B cell (primary cell): Measurements from ENCODE around the gene R3HDM4. TPM values are rescaled to one million over a fixed set of nuclear protein-coding genes. Genes with fewer than 3 reads are reported as not detected.

Source experiments
- ATAC-seq: fragments of 200-7000 bp; cut with Tn5 transposase; one replicate; pipeline ENCODE4 v1.10.0; 2021; ENCODE audit warnings: low read depth, mild to moderate bottlenecking, moderate number of reproducible peaks, moderate library complexity
- CTCF ChIA-PET: fragments of 350-600 bp; sonication (Branson Sonifier 250); formaldehyde crosslinking; loops from one replicate; lab custom pipeline; 2021; ENCODE audit warnings: antibody characterized with exemption, inconsistent platforms; lab: Charles Lee
- POLR2A ChIA-PET: fragments of 350-600 bp; sonication (Branson Sonifier 250); formaldehyde crosslinking; loops from one replicate; lab custom pipeline; 2021; ENCODE audit warnings: antibody characterized with exemption; lab: Charles Lee
- DNase-seq: peaks from one replicate; pipeline ENCODE4 v3.0.0; 2013
- H2AFZ ChIP-seq: 2 replicates; pipeline ENCODE4 v1.6.1; 2012; ENCODE audit warnings: mild to moderate bottlenecking, low read depth, low read length; ENCODE audit not compliant: insufficient read depth, poor library complexity, severe bottlenecking
- H3K27ac ChIP-seq, 2 donors: 1 replicate in 1 of 2; 2 replicates in 1 of 2; pipeline ENCODE4 v1.5.1; 2012 to 2013; ENCODE audit warnings: low read length in 2 of 2, mild to moderate bottlenecking in 2 of 2, moderate library complexity in 1 of 2
- H3K27me3 ChIP-seq, 4 experiments: fragments of 200-600 bp in 1 of 4; sonication (generic) in 1 of 4; replicated peaks in 1 of 4; 1 replicate in 2 of 4; 2 replicates in 2 of 4; pipeline versions ENCODE4 v1.6.1 to v1.7.0; 2013 to 2016; ENCODE audit warnings: low read length in 3 of 4, mild to moderate bottlenecking in 2 of 4, mixed read lengths in 1 of 4, moderate library complexity in 1 of 4; ENCODE audit not compliant: insufficient read depth in 4 of 4, control insufficient read depth in 3 of 4; ENCODE audit errors: control extremely low read depth in 1 of 4
- H3K36me3 ChIP-seq, 2 experiments: replicated peaks in 1 of 2; 1 replicate in 1 of 2; 2 replicates in 1 of 2; pipeline versions ENCODE4 v1.6.1 to v1.7.1; 2013; ENCODE audit warnings: low read length in 1 of 2; ENCODE audit not compliant: insufficient read depth in 2 of 2, control insufficient read depth in 1 of 2; ENCODE audit errors: control extremely low read depth in 1 of 2, extremely low read depth in 1 of 2
- H3K4me1 ChIP-seq, 2 donors: fragments of 200-600 bp in 1 of 2; sonication (generic) in 1 of 2; 1 replicate in 1 of 2; 2 replicates in 1 of 2; pipeline versions ENCODE4 v1.5.1 to v1.6.1; 2013 to 2017; ENCODE audit warnings: low read length in 2 of 2; ENCODE audit not compliant: control insufficient read depth in 2 of 2, insufficient read depth in 2 of 2
- H3K4me2 ChIP-seq: replicated peaks from 2 replicates; pipeline ENCODE3; 2012; ENCODE audit warnings: mild to moderate bottlenecking, low read depth, low read length; ENCODE audit not compliant: poor library complexity, severe bottlenecking
- H3K4me3 ChIP-seq, 5 experiments: fragments of 200-600 bp in 1 of 5; sonication (generic) in 1 of 5; 1 replicate in 3 of 5; 2 replicates in 2 of 5; pipeline versions ENCODE4 v1.5.1 to v1.7.0; 2011 to 2016; ENCODE audit warnings: low read length in 4 of 5, mild to moderate bottlenecking in 4 of 5, low read depth in 2 of 5, control low read depth in 1 of 5, moderate library complexity in 1 of 5; ENCODE audit not compliant: insufficient read depth in 1 of 5; ENCODE audit errors: control extremely low read depth in 1 of 5, extremely low read depth in 1 of 5
- H3K79me2 ChIP-seq: fragments of 200-600 bp; sonication (generic); one replicate; pipeline ENCODE4 v1.6.0; 2016; ENCODE audit warnings: low read length; ENCODE audit not compliant: control insufficient read depth, insufficient read depth
- H3K9ac ChIP-seq: fragments of 200-600 bp; sonication (generic); 2 replicates; pipeline ENCODE4 v1.6.1; 2017; ENCODE audit warnings: mild to moderate bottlenecking, low read length, moderate library complexity
- H3K9me3 ChIP-seq, 3 donors: one replicate each; pipeline versions ENCODE4 v1.6.1 to v1.7.1; 2013; ENCODE audit warnings: low read length in 2 of 3; ENCODE audit not compliant: control insufficient read depth in 2 of 3, insufficient read depth in 1 of 3; ENCODE audit errors: control extremely low read depth in 1 of 3
- H4K20me1 ChIP-seq: 2 replicates; pipeline ENCODE4 v1.6.0; 2012; ENCODE audit warnings: mild to moderate bottlenecking, low read length; ENCODE audit not compliant: insufficient read depth, control insufficient read depth, poor library complexity, severe bottlenecking
- H3K27ac Mint-ChIP-seq: one replicate; pipeline ENCODE4 v1.8.0; 2021; ENCODE audit warnings: mixed read lengths
- H3K27me3 Mint-ChIP-seq: one replicate; pipeline ENCODE4 v1.8.0; 2021; ENCODE audit warnings: mixed read lengths
- H3K4me1 Mint-ChIP-seq: one replicate; pipeline ENCODE4 v1.8.0; 2021; ENCODE audit warnings: mixed read lengths
- H3K4me3 Mint-ChIP-seq: one replicate; pipeline ENCODE4 v1.8.0; 2021; ENCODE audit warnings: mixed read lengths
- H3K9me3 Mint-ChIP-seq: one replicate; pipeline ENCODE4 v1.8.0; 2022; ENCODE audit warnings: mixed read lengths; ENCODE audit not compliant: insufficient read depth
- EZH2 ChIP-seq: IDR thresholded peaks from 2 replicates; pipeline ENCODE4 v1.6.1; 2012; ENCODE audit warnings: borderline replicate concordance, low read depth, mild to moderate bottlenecking, moderate library complexity, low read length; ENCODE audit not compliant: insufficient read depth, poor library complexity, severe bottlenecking
- WGBS: methylation state at CpG from one replicate; pipeline ENCODE4 v1.1.5; 2013; ENCODE audit warnings: missing lambda C conversion rate; ENCODE audit not compliant: insufficient coverage; 5-methylcytosine and 5-hydroxymethylcytosine counted together
- intact Hi-C: fragments of 100-400 bp; cut with micrococcal nuclease; formaldehyde crosslinking; loops from one replicate; pipeline ENCODE4 v1.10.0; 2022
- polyA plus RNA-seq: library from polyadenylated mRNA; depleted of rRNA; stranded (reverse); fragments of >200 nt; gene quantifications from 2 replicates; pipeline ENCODE4 v1.2.3, GENCODE V29; 2012
- total RNA-seq, 2 donors: library from RNA; stranded (reverse); fragments of 120-200 nt in 1 of 2; gene quantifications; 1 replicate in 1 of 2; 2 replicates in 1 of 2; pipeline versions ENCODE4 v1.2.3 to v1.2.4, GENCODE V29; 2013 to 2022
- TF ChIP-seq, protein P1 (sequence below): fragments of 200-600 bp; IDR thresholded peaks from one replicate; pipeline ENCODE4 v1.8.0; 2022; ENCODE audit warnings: antibody characterized with exemption, mild to moderate bottlenecking

R3HDM4 gene
- total and polyA plus RNA-seq, 2 donors (not counting 1 experiment from before 2014, with no cell fraction given), result 168 to 176 TPM

DNA sequence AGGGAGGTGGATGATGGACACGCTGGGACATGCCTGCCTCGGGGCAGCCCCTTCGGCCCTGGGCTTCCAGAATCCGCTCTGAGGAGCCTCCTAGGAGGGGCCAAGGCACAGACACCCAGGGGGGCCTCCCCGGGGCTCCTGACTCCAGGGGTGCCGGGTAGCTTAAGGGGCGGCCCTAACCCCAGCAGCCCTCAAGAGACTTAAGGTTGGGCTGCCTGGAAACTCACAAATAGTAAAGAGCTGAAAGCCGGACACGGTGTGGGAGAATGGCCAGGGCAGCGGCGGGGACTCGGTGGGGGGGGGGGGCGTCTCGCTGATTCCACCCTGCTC lies 20.5 kb upstream of the R3HDM4 start:
- no peaks in the 10 kb centered on the region for H3K27me3 Mint-ChIP-seq
- ATAC-seq (no peak), DNase-seq (no peak)
- CTCF ChIA-PET, result interaction anchor here (0.7 to 1.3 kb wide), 4 partner anchors 11 to 68 kb away, joined by 3 to 5 read pairs (median 4); no protein-coding TSS in a partner anchor
- 86% methylated on average over 10 of the region's 14 CpGs for WGBS
- intact Hi-C loops, result no loop called here
- H3K36me3 ChIP-seq, result peaks cover 2 to 3% of the 10 kb centered on the region in 2 experiments
- no peak overlapping the region for H3K4me3 Mint-ChIP-seq
- H3K27ac ChIP-seq, result peak overlapping the region in 1 of 2 donors; percentile 56
- H3K4me2 ChIP-seq, result peak overlapping the region; percentile 77
- peaks cover 25% of the 10 kb centered on the region for H4K20me1 ChIP-seq
- no peak overlapping the region for H3K9ac ChIP-seq
- H3K9me3 ChIP-seq, result peaks cover 0 to 11% (median 3%) of the 10 kb centered on the region in 3 donors
- peaks cover 2% of the 10 kb centered on the region for H3K9me3 Mint-ChIP-seq
- peaks cover 24 to 49% of the 10 kb centered on the region in 2 donors for H3K4me1 ChIP-seq
- no peak overlapping the region for H2AFZ ChIP-seq
- no peak overlapping the region for H3K4me3 ChIP-seq
- H3K79me2 ChIP-seq, result peaks cover 35% of the 10 kb centered on the region
- POLR2A ChIA-PET, result interaction anchor here (0.8 kb wide), 1 partner anchor 14 kb away, joined by 7 read pairs; no protein-coding TSS in a partner anchor
- H3K4me1 Mint-ChIP-seq, result peaks cover 31% of the 10 kb centered on the region
- TF ChIP-seq EZH2, result no peak
- TF ChIP-seq, protein P1, sequence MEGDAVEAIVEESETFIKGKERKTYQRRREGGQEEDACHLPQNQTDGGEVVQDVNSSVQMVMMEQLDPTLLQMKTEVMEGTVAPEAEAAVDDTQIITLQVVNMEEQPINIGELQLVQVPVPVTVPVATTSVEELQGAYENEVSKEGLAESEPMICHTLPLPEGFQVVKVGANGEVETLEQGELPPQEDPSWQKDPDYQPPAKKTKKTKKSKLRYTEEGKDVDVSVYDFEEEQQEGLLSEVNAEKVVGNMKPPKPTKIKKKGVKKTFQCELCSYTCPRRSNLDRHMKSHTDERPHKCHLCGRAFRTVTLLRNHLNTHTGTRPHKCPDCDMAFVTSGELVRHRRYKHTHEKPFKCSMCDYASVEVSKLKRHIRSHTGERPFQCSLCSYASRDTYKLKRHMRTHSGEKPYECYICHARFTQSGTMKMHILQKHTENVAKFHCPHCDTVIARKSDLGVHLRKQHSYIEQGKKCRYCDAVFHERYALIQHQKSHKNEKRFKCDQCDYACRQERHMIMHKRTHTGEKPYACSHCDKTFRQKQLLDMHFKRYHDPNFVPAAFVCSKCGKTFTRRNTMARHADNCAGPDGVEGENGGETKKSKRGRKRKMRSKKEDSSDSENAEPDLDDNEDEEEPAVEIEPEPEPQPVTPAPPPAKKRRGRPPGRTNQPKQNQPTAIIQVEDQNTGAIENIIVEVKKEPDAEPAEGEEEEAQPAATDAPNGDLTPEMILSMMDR, result no peak
- H3K27me3 ChIP-seq, result no peaks in the 10 kb centered on the region
- no peak overlapping the region for H3K27ac Mint-ChIP-seq
